GM12878 (cell line): Measurements from ENCODE around the gene KCNQ1OT1. TPM values are rescaled to one million over a fixed set of nuclear protein-coding genes. Genes with fewer than 3 reads are reported as not detected.

ENCODE experiments used
- ATAC-seq: fragments of 200-7000 bp; cut with Tn5 transposase; 3 replicates; pipeline ENCODE4 v1.9.1; 2020; ENCODE audit warnings: mild to moderate bottlenecking, moderate library complexity
- BruUV-seq: library from RNA; stranded (reverse); fragments of 400-500 nt; replicated peaks from 2 replicates; lab custom pipeline; 2021; lab: Mats Ljungman, UMichigan
- CTCF ChIA-PET: fragments of 300-600 bp; sonication (Branson Sonifier 250); formaldehyde crosslinking; extraction: SDS; loops from one replicate; lab custom pipeline; 2021; ENCODE audit warnings: inconsistent platforms; lab: Yijun Ruan, JAX
- POLR2A ChIA-PET: fragments of 350-600 bp; formaldehyde crosslinking; extraction: SDS; loops from one replicate; lab custom pipeline; 2021; ENCODE audit warnings: inconsistent platforms; lab: Charles Lee
- RAD21 ChIA-PET: fragments of 300-600 bp; sonication (Branson Sonifier 250); formaldehyde crosslinking; loops from one replicate; lab custom pipeline; 2023; ENCODE audit warnings: antibody characterized with exemption; ENCODE audit not compliant: unreplicated experiment; lab: Charles Lee
- SMC1A ChIA-PET: fragments of 300-600 bp; sonication (Branson Sonifier 250); formaldehyde crosslinking; loops from one replicate; lab custom pipeline; 2023; ENCODE audit not compliant: unreplicated experiment, uncharacterized antibody; lab: Charles Lee
- DNase-seq: peaks from one replicate; pipeline ENCODE4 v3.0.0-alpha.2; 2011; ENCODE audit warnings: low read depth, low spot score
- FAIRE-seq: peaks from 3 replicates; lab custom pipeline; 2011; peaks lifted over from hg19 to GRCh38; lab: Jason Lieb, UNC
- H2AFZ ChIP-seq: 2 replicates; pipeline ENCODE4 v1.6.0; 2011; ENCODE audit warnings: low read depth, low read length, control low read depth; ENCODE audit not compliant: control insufficient read depth
- H3K27ac ChIP-seq: 2 replicates; pipeline ENCODE4 v1.5.1; 2011; ENCODE audit warnings: control low read depth; ENCODE audit not compliant: control insufficient read depth, insufficient read depth
- H3K27me3 ChIP-seq, 2 experiments: replicated peaks in 1 of 2; 2 replicates each; pipeline versions ENCODE4 v1.6.0 to v1.6.1; 2011; ENCODE audit warnings: low read length in 1 of 2; ENCODE audit not compliant: control insufficient read depth in 2 of 2, insufficient read depth in 2 of 2
- H3K36me3 ChIP-seq, 2 experiments: 2 replicates each; pipeline ENCODE4 v1.5.1; 2011; ENCODE audit warnings: low read length in 1 of 2; ENCODE audit not compliant: control insufficient read depth in 2 of 2, insufficient read depth in 2 of 2
- H3K4me1 ChIP-seq: 2 replicates; pipeline ENCODE4 v1.6.1; 2011; ENCODE audit warnings: mild to moderate bottlenecking, low read length, moderate library complexity, mixed read lengths; ENCODE audit not compliant: control insufficient read depth, insufficient read depth
- H3K4me2 ChIP-seq: 2 replicates; pipeline ENCODE4 v1.6.0; 2011; ENCODE audit warnings: control low read depth; ENCODE audit not compliant: control insufficient read depth, insufficient read depth
- H3K4me3 ChIP-seq: fragments of 200-600 bp; sonication (generic); 2 replicates; pipeline ENCODE4 v1.5.1; 2016
- H3K79me2 ChIP-seq: 2 replicates; pipeline ENCODE4 v1.6.0; 2011; ENCODE audit warnings: low read length; ENCODE audit not compliant: control insufficient read depth, insufficient read depth
- H3K9ac ChIP-seq: 2 replicates; pipeline ENCODE4 v1.8.0; 2011; ENCODE audit warnings: low read length, control low read depth, mixed read lengths; ENCODE audit not compliant: control insufficient read depth, insufficient read depth
- H3K9me3 ChIP-seq: replicated peaks from 3 replicates; pipeline ENCODE4 v1.5.1; 2011; ENCODE audit warnings: mild to moderate bottlenecking, low read length; ENCODE audit not compliant: control insufficient read depth, insufficient read depth
- H4K20me1 ChIP-seq: 2 replicates; pipeline ENCODE4 v1.6.0; 2011; ENCODE audit not compliant: control insufficient read depth, insufficient read depth
- CHD2 ChIP-seq: IDR thresholded peaks from 2 replicates; pipeline ENCODE4 v1.6.1; 2011; ENCODE audit warnings: low read depth, low read length, improper control_type of control experiment, borderline replicate concordance
- NRF1 ChIP-seq: conservative IDR thresholded peaks from 2 replicates; pipeline ENCODE4 v1.6.1; 2011; ENCODE audit warnings: mild to moderate bottlenecking, low read depth, low read length, improper control_type of control experiment
- POLR2A ChIP-seq: IDR thresholded peaks from 2 replicates; pipeline ENCODE4 v1.6.1; 2011; ENCODE audit warnings: low read depth, mild to moderate bottlenecking, low read length
- POU2F2 ChIP-seq: IDR thresholded peaks from 3 replicates; pipeline ENCODE4 v1.6.1; 2011; ENCODE audit warnings: low read depth, mild to moderate bottlenecking, low read length, borderline replicate concordance
- REST ChIP-seq: IDR thresholded peaks from 2 replicates; pipeline ENCODE4 v1.6.1; 2012; ENCODE audit warnings: mild to moderate bottlenecking, low read depth, low read length
- SMARCA5 ChIP-seq: fragments of 450-650 bp; IDR thresholded peaks from 2 replicates; pipeline ENCODE4 v1.6.1; 2017; ENCODE audit warnings: mild to moderate bottlenecking
- SUPT20H ChIP-seq: IDR thresholded peaks from 2 replicates; pipeline ENCODE4 v1.6.1; 2011; ENCODE audit warnings: low read depth, mild to moderate bottlenecking, low read length, moderate library complexity, borderline replicate concordance; ENCODE audit not compliant: control insufficient read depth
- ZNF687 ChIP-seq: fragments of 450-650 bp; IDR thresholded peaks from 2 replicates; pipeline ENCODE4 v1.6.1; 2017; ENCODE audit warnings: mild to moderate bottlenecking, moderate library complexity
- WGBS: methylation state at CpG from one replicate; pipeline ENCODE4 v1.1.6; 2016; ENCODE audit warnings: low lambda C conversion rate; ENCODE audit not compliant: insufficient replicate concordance, insufficient coverage; ENCODE audit errors: missing lambda C conversion rate; 5-methylcytosine and 5-hydroxymethylcytosine counted together
- in situ Hi-C: fragments of 300-500 bp; cut with MboI; formaldehyde crosslinking; loops from 9 replicates; pipeline ENCODE4 v1.14.3; 2018; ENCODE audit warnings: mixed read lengths
- intact Hi-C: fragments of 100-400 bp; cut with micrococcal nuclease; formaldehyde crosslinking; loops from one replicate; pipeline ENCODE4 v1.14.2; 2022; ENCODE audit not compliant: unreplicated experiment
- polyA plus RNA-seq, 11 experiments: library from polyadenylated mRNA; depleted of rRNA in 4 of 11; unstranded in 6 of 11; stranded (reverse) in 5 of 11; fragments of >200 nt; fragmentation: Nextera tagmentation in 4 of 11; fragmentation: Illumina TruSeq in 1 of 11; extraction: Ambion mirVana in 4 of 11; extraction: Trizol in 1 of 11; gene quantifications; 1 replicate in 1 of 11; 2 replicates in 10 of 11; pipeline versions ENCODE4 v1.2.1 to v1.2.3, GENCODE V29; 2011 to 2016; ENCODE audit warnings: inconsistent platforms in 2 of 11, missing spikeins in 2 of 11, low read depth in 1 of 11
- total RNA-seq, 4 experiments: library from RNA; depleted of rRNA in 3 of 4; stranded (reverse); fragments of >200 nt in 3 of 4; fragmentation: Illumina TruSeq in 1 of 4; extraction: Trizol in 1 of 4; gene quantifications; 2 replicates each; pipeline versions ENCODE4 v1.2.1 to v1.2.3, GENCODE V29; 2013 to 2021
- TF ChIP-seq, protein P1 (sequence below): fragments of 450-650 bp; formaldehyde crosslinking; IDR thresholded peaks from 2 replicates; pipeline ENCODE4 v1.5.0; 2022; ENCODE audit warnings: mild to moderate bottlenecking, missing genetic modification characterization

KCNQ1OT1 gene
- total and polyA plus RNA-seq, 10 of the 15 experiments (the other 5 are each of a cell fraction or from before 2014, with no cell fraction given), result 0.02 to 1.6 (median 0.41) TPM

DNA sequence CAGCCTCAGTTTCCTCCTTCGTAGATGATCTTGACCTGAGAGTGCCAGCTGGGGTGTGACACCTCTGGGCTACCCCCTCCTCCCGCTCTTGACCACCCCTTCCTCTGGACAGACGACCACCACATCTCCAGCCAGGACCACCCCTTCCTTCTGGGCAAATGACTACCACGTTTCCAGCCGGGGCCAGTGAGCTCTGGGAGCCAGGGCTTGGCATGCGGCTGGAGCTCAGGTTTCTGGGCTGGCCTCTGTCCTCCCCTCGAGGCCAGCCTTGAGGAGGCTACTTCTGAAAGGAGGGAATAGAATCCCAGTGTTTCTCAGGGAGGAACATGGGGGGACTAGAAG, 120.9 kb downstream of the KCNQ1OT1 start (continued):
- TF ChIP-seq POLR2A (no peak), NRF1 (no peak), POU2F2 (no peak), SMARCA5 (no peak)
- TF ChIP-seq, protein P1, sequence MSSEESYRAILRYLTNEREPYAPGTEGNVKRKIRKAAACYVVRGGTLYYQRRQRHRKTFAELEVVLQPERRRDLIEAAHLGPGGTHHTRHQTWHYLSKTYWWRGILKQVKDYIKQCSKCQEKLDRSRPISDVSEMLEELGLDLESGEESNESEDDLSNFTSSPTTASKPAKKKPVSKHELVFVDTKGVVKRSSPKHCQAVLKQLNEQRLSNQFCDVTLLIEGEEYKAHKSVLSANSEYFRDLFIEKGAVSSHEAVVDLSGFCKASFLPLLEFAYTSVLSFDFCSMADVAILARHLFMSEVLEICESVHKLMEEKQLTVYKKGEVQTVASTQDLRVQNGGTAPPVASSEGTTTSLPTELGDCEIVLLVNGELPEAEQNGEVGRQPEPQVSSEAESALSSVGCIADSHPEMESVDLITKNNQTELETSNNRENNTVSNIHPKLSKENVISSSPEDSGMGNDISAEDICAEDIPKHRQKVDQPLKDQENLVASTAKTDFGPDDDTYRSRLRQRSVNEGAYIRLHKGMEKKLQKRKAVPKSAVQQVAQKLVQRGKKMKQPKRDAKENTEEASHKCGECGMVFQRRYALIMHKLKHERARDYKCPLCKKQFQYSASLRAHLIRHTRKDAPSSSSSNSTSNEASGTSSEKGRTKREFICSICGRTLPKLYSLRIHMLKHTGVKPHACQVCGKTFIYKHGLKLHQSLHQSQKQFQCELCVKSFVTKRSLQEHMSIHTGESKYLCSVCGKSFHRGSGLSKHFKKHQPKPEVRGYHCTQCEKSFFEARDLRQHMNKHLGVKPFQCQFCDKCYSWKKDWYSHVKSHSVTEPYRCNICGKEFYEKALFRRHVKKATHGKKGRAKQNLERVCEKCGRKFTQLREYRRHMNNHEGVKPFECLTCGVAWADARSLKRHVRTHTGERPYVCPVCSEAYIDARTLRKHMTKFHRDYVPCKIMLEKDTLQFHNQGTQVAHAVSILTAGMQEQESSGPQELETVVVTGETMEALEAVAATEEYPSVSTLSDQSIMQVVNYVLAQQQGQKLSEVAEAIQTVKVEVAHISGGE (CRISPR knock-in tag), result no peak

GRCh38 chr11:2577991-2578928, 121.5 kb downstream of the KCNQ1OT1 start:
- no peak overlapping the region for H3K27ac ChIP-seq
- no peak for FAIRE-seq
- ChIA-PET POLR2A (no interaction called here), CTCF (no interaction called here), SMC1A (no interaction called here), RAD21 (no interaction called here)
- no peaks in the 10 kb centered on the region for H3K9me3 ChIP-seq
- ATAC-seq, result no peak
- H3K36me3 ChIP-seq, result no peaks in the 10 kb centered on the region
- H3K4me1 ChIP-seq, result no peaks in the 10 kb centered on the region
- intact Hi-C loops (no loop called here), in situ Hi-C loops (no loop called here)
- H3K4me2 ChIP-seq, result no peak overlapping the region
- no peaks in the 10 kb centered on the region for H4K20me1 ChIP-seq
- DNase-seq, result no peak
- no peak overlapping the region for H3K4me3 ChIP-seq
- no peaks in the 10 kb centered on the region for H3K79me2 ChIP-seq
- no peak overlapping the region for H3K9ac ChIP-seq
- no peak overlapping the region for H2AFZ ChIP-seq
- WGBS, result 51% methylated on average over 22 of the region's 22 CpGs
- H3K27me3 ChIP-seq, result no peaks in the 10 kb centered on the region
- no TSS peak for BruUV-seq
- no peak for TF ChIP-seq SUPT20H
- no peak for TF ChIP-seq POU2F2
- no peak for TF ChIP-seq CHD2
- no peak for TF ChIP-seq ZNF687
- no peak for TF ChIP-seq REST
- no peak for TF ChIP-seq SMARCA5
